H1 (cell line): ENCODE results near the gene ICA1. TPM values are rescaled to one million over a fixed set of nuclear protein-coding genes. Genes with fewer than 3 reads are reported as not detected.

Source experiments
- CTCF ChIA-PET: fragments of 300-600 bp; sonication (Branson Sonifier 250); formaldehyde crosslinking; loops from one replicate; lab custom pipeline; 2021; ENCODE audit not compliant: partially characterized antibody; lab: Charles Lee
- POLR2A ChIA-PET: fragments of 300-600 bp; sonication (Branson Sonifier 250); formaldehyde crosslinking; loops from one replicate; lab custom pipeline; 2021; ENCODE audit warnings: inconsistent platforms; ENCODE audit not compliant: partially characterized antibody; lab: Charles Lee
- DNase-seq, 2 experiments: peaks; one replicate each; pipeline versions ENCODE4 v3.0.0 to v3.0.0-alpha.2; 2010 to 2022; ENCODE audit warnings: low spot score in 2 of 2, low read depth in 1 of 2, mixed read lengths in 1 of 2
- FAIRE-seq: peaks from 2 replicates; lab custom pipeline; 2011; peaks lifted over from hg19 to GRCh38; lab: Jason Lieb, UNC
- H2AFZ ChIP-seq: 2 replicates; pipeline ENCODE4 v1.8.1; 2012; ENCODE audit warnings: low read length, inconsistent platforms
- H2AK5ac ChIP-seq: 2 replicates; pipeline ENCODE4 v1.6.1; 2013; ENCODE audit warnings: low read depth, low read length
- H2BK120ac ChIP-seq: replicated peaks from 2 replicates; pipeline ENCODE3; 2013; ENCODE audit warnings: low read depth, low read length, inconsistent platforms
- H2BK12ac ChIP-seq: 2 replicates; pipeline ENCODE4 v1.6.1; 2013; ENCODE audit warnings: low read depth, low read length
- H2BK15ac ChIP-seq: 2 replicates; pipeline ENCODE4 v1.6.1; 2013; ENCODE audit warnings: low read length
- H2BK20ac ChIP-seq: 2 replicates; pipeline ENCODE4 v1.6.1; 2013; ENCODE audit warnings: low read length
- H2BK5ac ChIP-seq: 2 replicates; pipeline ENCODE4 v1.6.1; 2013; ENCODE audit warnings: low read depth, low read length
- H3K14ac ChIP-seq: 2 replicates; pipeline ENCODE4 v1.6.1; 2013; ENCODE audit warnings: inconsistent platforms; ENCODE audit not compliant: insufficient read length
- H3K18ac ChIP-seq: 2 replicates; pipeline ENCODE4 v1.6.1; 2013; ENCODE audit warnings: low read length; ENCODE audit errors: extremely low read depth
- H3K23ac ChIP-seq: 2 replicates; pipeline ENCODE4 v1.6.1; 2013; ENCODE audit warnings: inconsistent platforms; ENCODE audit not compliant: insufficient read length
- H3K23me2 ChIP-seq: 2 replicates; pipeline ENCODE4 v1.6.1; 2013; ENCODE audit warnings: low read depth, low read length
- H3K27ac ChIP-seq: 2 replicates; pipeline ENCODE4 v1.6.1; 2011; ENCODE audit warnings: low read depth, low read length, inconsistent platforms
- H3K27me3 ChIP-seq, 4 experiments: replicated peaks in 1 of 4; 1 replicate in 1 of 4; 2 replicates in 3 of 4; pipeline versions ENCODE4 v1.6.1 to v1.8.1; 2011 to 2013; ENCODE audit warnings: low read length in 3 of 4, mild to moderate bottlenecking in 3 of 4, inconsistent platforms in 2 of 4, mixed read lengths in 2 of 4, moderate library complexity in 1 of 4; ENCODE audit not compliant: control insufficient read depth in 3 of 4, insufficient read depth in 3 of 4; ENCODE audit errors: extremely low read depth in 1 of 4
- H3K36me3 ChIP-seq, 4 experiments: 2 replicates each; pipeline versions ENCODE4 v1.6.1 to v1.8.1; 2011 to 2013; ENCODE audit warnings: mild to moderate bottlenecking in 4 of 4, low read length in 3 of 4, moderate library complexity in 2 of 4, control low read depth in 1 of 4, inconsistent platforms in 1 of 4; ENCODE audit not compliant: insufficient read depth in 4 of 4, control insufficient read depth in 2 of 4
- H3K4ac ChIP-seq: replicated peaks from 2 replicates; pipeline ENCODE3; 2013; ENCODE audit warnings: low read length, low read depth, mixed read lengths, inconsistent platforms; ENCODE audit not compliant: insufficient read length
- H3K4me1 ChIP-seq, 4 experiments: replicated peaks in 1 of 4; 1 replicate in 1 of 4; 2 replicates in 3 of 4; pipeline versions ENCODE4 v1.6.1 to v1.8.1; 2011 to 2013; ENCODE audit warnings: low read length in 3 of 4, inconsistent platforms in 2 of 4, mixed read lengths in 1 of 4; ENCODE audit not compliant: insufficient read depth in 4 of 4, control insufficient read depth in 3 of 4
- H3K4me2 ChIP-seq, 2 experiments: 2 replicates each; pipeline versions ENCODE4 v1.6.1 to v1.8.1; 2011 to 2013; ENCODE audit warnings: low read depth in 2 of 2, low read length in 2 of 2, control low read depth in 1 of 2, inconsistent platforms in 1 of 2, mild to moderate bottlenecking in 1 of 2; ENCODE audit not compliant: insufficient read depth in 1 of 2
- H3K4me3 ChIP-seq, 4 experiments: fragments of 200-600, 300-600 bp in 1 of 4; sonication (generic), shearing (Covaris generic), sonication (Bioruptor Twin) in 1 of 4; 2 replicates each; pipeline versions ENCODE4 v1.5.1 to v1.8.1; 2011 to 2016; ENCODE audit warnings: low read length in 4 of 4, low read depth in 3 of 4, control low read depth in 2 of 4, inconsistent platforms in 2 of 4, mild to moderate bottlenecking in 2 of 4, mixed read lengths in 1 of 4, moderate library complexity in 1 of 4; ENCODE audit not compliant: insufficient read depth in 2 of 4; ENCODE audit errors: extremely low read depth in 1 of 4
- H3K56ac ChIP-seq: replicated peaks from 2 replicates; pipeline ENCODE3; 2013; ENCODE audit warnings: low read depth, mild to moderate bottlenecking, mixed read lengths, low read length, inconsistent platforms; ENCODE audit not compliant: insufficient read length
- H3K79me1 ChIP-seq: 2 replicates; pipeline ENCODE4 v1.6.1; 2013; ENCODE audit warnings: low read depth, low read length, control low read depth
- H3K79me2 ChIP-seq, 2 experiments: 2 replicates each; pipeline versions ENCODE4 v1.6.1 to v1.8.1; 2012 to 2013; ENCODE audit warnings: low read length in 2 of 2, mild to moderate bottlenecking in 2 of 2, inconsistent platforms in 1 of 2; ENCODE audit not compliant: insufficient read depth in 2 of 2, control insufficient read depth in 1 of 2
- H3K9ac ChIP-seq, 4 experiments: replicated peaks in 1 of 4; 1 replicate in 1 of 4; 2 replicates in 3 of 4; pipeline versions ENCODE4 v1.6.1 to v1.8.1; 2011 to 2013; ENCODE audit warnings: low read depth in 3 of 4, low read length in 3 of 4, control low read depth in 2 of 4, mild to moderate bottlenecking in 2 of 4, moderate library complexity in 2 of 4, inconsistent platforms in 1 of 4; ENCODE audit errors: extremely low read depth in 1 of 4
- H3K9me3 ChIP-seq, 2 experiments: 2 replicates each; pipeline versions ENCODE4 v1.6.1 to v1.8.1; 2012 to 2013; ENCODE audit warnings: mild to moderate bottlenecking in 2 of 2, moderate library complexity in 2 of 2, control low read depth in 1 of 2, inconsistent platforms in 1 of 2, low read depth in 1 of 2, low read length in 1 of 2, mixed read lengths in 1 of 2; ENCODE audit not compliant: insufficient read depth in 2 of 2
- H4K20me1 ChIP-seq, 2 experiments: replicated peaks in 1 of 2; 2 replicates each; pipeline versions ENCODE3 to v1.8.1; 2011 to 2013; ENCODE audit warnings: inconsistent platforms in 2 of 2, low read length in 2 of 2, mild to moderate bottlenecking in 1 of 2; ENCODE audit not compliant: insufficient read depth in 2 of 2, control insufficient read depth in 1 of 2
- H4K5ac ChIP-seq: 2 replicates; pipeline ENCODE4 v1.6.1; 2013; ENCODE audit warnings: low read length, low read depth, mixed read lengths, inconsistent platforms; ENCODE audit not compliant: insufficient read length
- H4K8ac ChIP-seq: 2 replicates; pipeline ENCODE4 v1.8.0; 2013; ENCODE audit warnings: mild to moderate bottlenecking, moderate library complexity, low read length, inconsistent platforms; ENCODE audit not compliant: insufficient read depth; ENCODE audit errors: extremely low read depth
- H4K91ac ChIP-seq: replicated peaks from 2 replicates; pipeline ENCODE3; 2013; ENCODE audit warnings: low read length, mixed read lengths, inconsistent platforms; ENCODE audit not compliant: insufficient read length
- ASH2L ChIP-seq: fragments of 200-600, 300-600 bp; sonication (generic); IDR thresholded peaks from one replicate; pipeline ENCODE4 v1.7.1; 2017; ENCODE audit warnings: low read length
- CEBPB ChIP-seq: IDR thresholded peaks from 2 replicates; pipeline ENCODE4 v1.6.1; 2012; ENCODE audit warnings: low read depth, low read length
- CREB1 ChIP-seq: IDR thresholded peaks from 2 replicates; pipeline ENCODE4 v1.6.1; 2012; ENCODE audit warnings: inconsistent platforms
- E2F6 ChIP-seq: IDR thresholded peaks from 2 replicates; pipeline ENCODE4 v1.6.1; 2012; ENCODE audit warnings: inconsistent platforms
- EP300 ChIP-seq, 2 experiments: IDR thresholded peaks; 1 replicate in 1 of 2; 2 replicates in 1 of 2; pipeline ENCODE4 v1.6.1; 2011 to 2012; ENCODE audit warnings: low read depth in 2 of 2, low read length in 2 of 2, mild to moderate bottlenecking in 2 of 2, borderline replicate concordance in 1 of 2, inconsistent platforms in 1 of 2, moderate library complexity in 1 of 2
- EZH2 ChIP-seq: fragments of 200-600 bp; sonication (generic); IDR thresholded peaks from 2 replicates; pipeline ENCODE4 v1.7.1; 2012; ENCODE audit warnings: low read depth, mild to moderate bottlenecking, moderate library complexity, low read length, inconsistent platforms; ENCODE audit not compliant: severe bottlenecking
- FOSL1 ChIP-seq: IDR thresholded peaks from 2 replicates; pipeline ENCODE4 v1.6.1; 2011; ENCODE audit warnings: mild to moderate bottlenecking, low read depth, low read length, moderate library complexity; ENCODE audit not compliant: insufficient read depth
- NRF1 ChIP-seq: IDR thresholded peaks from 2 replicates; pipeline ENCODE4 v1.6.1; 2011; ENCODE audit warnings: mild to moderate bottlenecking, low read depth, low read length, improper control_type of control experiment
- POLR2A ChIP-seq, 2 experiments: IDR thresholded peaks; 1 replicate in 1 of 2; 2 replicates in 1 of 2; pipeline ENCODE4 v1.6.1; 2011; ENCODE audit warnings: low read depth in 2 of 2, low read length in 2 of 2, mild to moderate bottlenecking in 2 of 2; ENCODE audit errors: control extremely low read depth in 1 of 2
- RFX5 ChIP-seq: IDR thresholded peaks from 2 replicates; pipeline ENCODE4 v1.6.1; 2011; ENCODE audit warnings: low read depth, low read length, improper control_type of control experiment, borderline replicate concordance
- RNF2 ChIP-seq: fragments of 200-900, 300-1000 bp; sonication (generic); IDR thresholded peaks from 2 replicates; pipeline ENCODE4 v1.7.1; 2016; ENCODE audit warnings: borderline replicate concordance, low read depth, mild to moderate bottlenecking, antibody characterized with exemption, low read length; ENCODE audit not compliant: poor library complexity, severe bottlenecking; ENCODE audit errors: missing control alignments
- SIRT6 ChIP-seq: IDR thresholded peaks from one replicate; pipeline ENCODE4 v1.7.1; 2012; ENCODE audit warnings: low read length, inconsistent platforms
- SRF ChIP-seq: IDR thresholded peaks from 2 replicates; pipeline ENCODE4 v1.6.1; 2011; ENCODE audit warnings: mild to moderate bottlenecking, low read depth, low read length, moderate library complexity
- TAF7 ChIP-seq: optimal IDR thresholded peaks from 2 replicates; pipeline ENCODE3; 2011; ENCODE audit warnings: low read depth, mild to moderate bottlenecking, inconsistent platforms, low read length, moderate library complexity, borderline replicate concordance
- WGBS, 2 experiments: shearing (Covaris generic) in 1 of 2; methylation state at CpG; one replicate each; pipeline versions ENCODE4 v1.1.6 to v1.1.7; 2013 to 2015; ENCODE audit warnings: low lambda C conversion rate in 2 of 2, mixed read lengths in 2 of 2, inconsistent platforms in 1 of 2, low coverage in 1 of 2, missing lambda C conversion rate in 1 of 2; ENCODE audit not compliant: insufficient replicate concordance in 2 of 2, insufficient coverage in 1 of 2, insufficient read length in 1 of 2; ENCODE audit errors: extremely low coverage in 1 of 2, missing lambda C conversion rate in 1 of 2; 5-methylcytosine and 5-hydroxymethylcytosine counted together
- polyA plus RNA-seq, 7 experiments: library from polyadenylated mRNA; depleted of rRNA in 3 of 7; stranded (reverse) in 5 of 7; unstranded in 2 of 7; fragments of >200 nt in 5 of 7; fragments of 200-250 nt in 2 of 7; gene quantifications; 1 replicate in 5 of 7; 2 replicates in 1 of 7; 4 replicates in 1 of 7; pipeline versions ENCODE4 v1.2.1 to v1.2.3, GENCODE V29; 2011 to 2013; ENCODE audit warnings: missing spikeins in 2 of 7, mixed read lengths in 2 of 7
- total RNA-seq: library from RNA; stranded (reverse); fragmentation: NEBNext Ultra II Directional; extraction: Animal tissue kit (Norgen Biotek cat#: 25700); gene quantifications from 2 replicates; pipeline ENCODE4 v1.2.1, GENCODE V29; 2021

Gene ICA1
- total and polyA plus RNA-seq, 2 of the 8 experiments (the other 6 are each of a cell fraction or from before 2014, with no cell fraction given) = 14.9 to 37.1 TPM

GRCh38 chr7:8246020-8246419 lies 15.9 kb downstream of the ICA1 start:
- H4K20me1 ChIP-seq = no peaks in the 10 kb centered on the region
- H3K23ac ChIP-seq = no peak overlapping the region
- H2BK5ac ChIP-seq = no peak overlapping the region
- H3K79me2 ChIP-seq = no peaks in the 10 kb centered on the region
- DNase-seq (no peak), FAIRE-seq (no peak)
- H2BK120ac ChIP-seq = no peak overlapping the region
- no peaks in the 10 kb centered on the region for H3K23me2 ChIP-seq
- H3K14ac ChIP-seq = no peak overlapping the region
- H3K4ac ChIP-seq = no peak overlapping the region
- H2BK15ac ChIP-seq = no peak overlapping the region
- H4K8ac ChIP-seq = no peak overlapping the region
- ChIA-PET CTCF (interaction anchor here (1.0 kb wide), 1 partner anchor 24 kb away, joined by 3 read pairs; no protein-coding TSS in a partner anchor), POLR2A (no interaction called here)
- no peak overlapping the region for H3K9ac ChIP-seq
- no peak overlapping the region for H3K56ac ChIP-seq
- H3K9me3 ChIP-seq = no peaks in the 10 kb centered on the region
- no peak overlapping the region for H3K4me3 ChIP-seq
- no peaks in the 10 kb centered on the region for H3K4me1 ChIP-seq
- H3K27me3 ChIP-seq = no peaks in the 10 kb centered on the region
- H2AK5ac ChIP-seq = no peak overlapping the region
- WGBS, 2 experiments = 95% methylated on average over 2 of the region's 2 CpGs; no CpG with 5 or more reads in 1 of the 2 experiments
- H2BK12ac ChIP-seq = no peak overlapping the region
- H3K36me3 ChIP-seq = no peaks in the 10 kb centered on the region
- no peak overlapping the region for H3K18ac ChIP-seq
- no peaks in the 10 kb centered on the region for H3K79me1 ChIP-seq
- no peak overlapping the region for H2AFZ ChIP-seq
- H3K27ac ChIP-seq = no peak overlapping the region
- H3K4me2 ChIP-seq = no peak overlapping the region
- H4K91ac ChIP-seq = no peak overlapping the region
- no peak overlapping the region for H4K5ac ChIP-seq
- no peak overlapping the region for H2BK20ac ChIP-seq
- TF ChIP-seq CEBPB (no peak), ASH2L (no peak), RFX5 (no peak), TAF7 (no peak), FOSL1 (no peak), E2F6 (no peak), EP300 (IDR thresholded peaks at IDR 0.05; ENCODE audit: borderline replicate concordance in 1 of 2, low read depth in 2 of 2, low read length in 2 of 2) (no peak), EZH2 (no peak), POLR2A (IDR thresholded peaks at IDR 0.05; ENCODE audit: control extremely low read depth in 1 of 2, low read depth in 2 of 2, low read length in 2 of 2) (no peak), RNF2 (no peak), NRF1 (no peak), SIRT6 (no peak), CREB1 (no peak), SRF (no peak)
